Measurements from ENCODE around the gene TYW1B.
A peak's percentile ranks its signal among the peaks of the same experiment; 100 is the strongest.
"Not testable (repeated sequence)": the region's sequence is repeated elsewhere in the genome, so short reads cannot be mapped to it uniquely, and the experiment has no call there.

The TYW1B gene

GRCh38 chr7:72816370-72817157, 11.4 kb downstream of the TYW1B start:
- DNase-seq = not testable (repeated sequence)

DNA sequence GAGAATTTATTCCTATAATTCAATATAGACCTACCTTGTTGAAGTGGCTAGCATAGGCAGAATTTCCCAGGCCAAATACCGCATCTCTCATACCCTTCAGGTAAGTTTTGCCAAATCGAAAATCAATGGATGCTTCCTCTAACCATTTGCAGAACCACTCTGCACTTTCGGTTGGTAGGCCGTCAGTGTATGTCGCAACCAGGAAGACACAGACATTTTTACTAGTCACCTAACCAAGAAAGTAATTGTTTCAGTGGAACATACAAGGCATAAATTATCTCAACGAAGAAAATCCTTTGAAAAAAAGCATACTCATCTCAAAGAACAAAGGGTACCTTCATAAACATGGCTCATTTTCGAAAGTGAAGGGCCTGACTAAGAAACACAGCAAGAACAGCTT, 17.6 kb downstream of the TYW1B start:
- not testable (repeated sequence) for DNase-seq

DNA sequence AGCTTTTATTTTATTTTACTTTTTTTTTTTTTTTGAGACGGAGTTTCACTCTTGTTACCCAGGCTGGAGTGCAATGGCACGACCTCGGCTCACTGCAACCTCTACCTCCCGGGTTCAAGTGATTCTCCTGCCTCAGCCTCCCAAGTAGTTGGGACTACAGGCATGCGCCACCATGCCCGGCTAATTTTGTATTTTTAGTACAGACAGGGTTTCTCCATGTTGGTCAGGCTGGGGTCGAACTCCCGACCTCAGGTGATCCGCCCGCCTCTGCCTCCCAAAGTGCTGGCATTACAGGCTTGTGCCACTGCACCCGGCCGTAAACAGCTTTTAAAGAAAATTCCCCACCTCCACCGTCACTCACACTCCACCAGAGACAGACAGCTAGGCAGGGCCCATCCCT, 19.5 kb downstream of the TYW1B start:
- not testable (repeated sequence) for DNase-seq

DNA sequence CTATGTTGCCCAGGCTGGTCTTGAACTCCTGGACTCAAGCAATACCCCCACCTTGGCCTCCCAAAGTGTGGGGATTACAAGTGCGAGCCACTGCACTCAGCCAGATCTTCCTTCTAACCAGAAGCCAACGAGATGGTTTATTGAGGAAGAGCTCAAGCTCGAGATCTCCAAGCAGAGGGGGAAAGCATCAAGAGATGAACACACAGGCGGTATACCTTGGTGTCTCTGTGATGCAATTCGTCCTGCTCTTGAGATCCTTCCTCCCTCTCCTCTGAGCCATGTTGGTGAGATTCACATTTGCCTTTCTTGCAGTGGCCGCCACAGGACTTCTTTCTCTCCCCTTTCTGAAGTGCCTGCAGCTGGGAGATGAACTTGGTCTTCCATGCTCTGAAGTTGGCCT, 21.1 kb downstream of the TYW1B start:
- DNase-seq = not testable (repeated sequence)

GRCh38 chr7:72805526-72806494, 22.2 kb downstream of the TYW1B start:
- DNase-seq = peak; percentile 84

DNA sequence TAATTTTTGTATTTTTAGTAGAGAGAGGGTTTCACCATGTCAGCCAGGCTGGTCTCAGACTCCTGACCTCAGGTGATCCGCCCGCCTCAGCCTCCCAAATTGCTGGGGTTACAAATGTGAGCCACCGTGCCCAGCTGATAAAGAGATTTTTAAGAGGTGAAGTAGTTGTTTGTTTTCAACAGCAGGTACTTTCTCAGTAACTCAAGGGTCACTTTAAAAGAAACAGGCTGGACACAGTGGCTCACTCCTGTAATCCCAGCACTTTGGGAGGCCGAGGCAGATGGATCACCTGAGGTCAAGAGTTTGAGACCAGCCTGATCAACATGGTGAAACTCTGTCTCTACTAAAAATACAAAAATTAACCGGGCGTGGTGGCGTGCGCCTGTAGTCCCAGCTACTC, 24.2 kb downstream of the TYW1B start:
- DNase-seq = not testable (repeated sequence)

DNA sequence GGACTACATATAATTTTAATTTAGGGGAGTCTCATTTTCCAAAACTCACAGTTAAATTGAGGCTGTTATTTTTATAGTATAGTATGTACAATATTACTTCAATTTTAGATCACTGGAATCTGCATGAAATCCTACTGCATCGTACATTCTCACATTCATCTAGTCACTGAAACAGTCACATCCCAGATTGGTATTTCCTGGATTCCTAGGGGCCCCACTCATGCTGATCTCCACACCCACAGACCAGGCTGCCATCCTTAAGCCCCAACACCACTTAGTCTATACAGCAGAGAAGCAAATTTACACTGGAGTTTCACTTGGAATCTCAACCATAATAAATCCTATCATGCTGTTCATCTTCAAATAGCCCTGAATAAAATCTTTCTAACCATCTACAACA, 26.4 kb downstream of the TYW1B start:
- peak; percentile 63 for DNase-seq

- not testable (repeated sequence) for DNase-seq
These were observed 32.6 kb downstream of the TYW1B start for GRCh38 chr7:72795401-72795800.

GRCh38 chr7:72793791-72794190, 34.2 kb downstream of the TYW1B start:
- no peak for DNase-seq

DNA sequence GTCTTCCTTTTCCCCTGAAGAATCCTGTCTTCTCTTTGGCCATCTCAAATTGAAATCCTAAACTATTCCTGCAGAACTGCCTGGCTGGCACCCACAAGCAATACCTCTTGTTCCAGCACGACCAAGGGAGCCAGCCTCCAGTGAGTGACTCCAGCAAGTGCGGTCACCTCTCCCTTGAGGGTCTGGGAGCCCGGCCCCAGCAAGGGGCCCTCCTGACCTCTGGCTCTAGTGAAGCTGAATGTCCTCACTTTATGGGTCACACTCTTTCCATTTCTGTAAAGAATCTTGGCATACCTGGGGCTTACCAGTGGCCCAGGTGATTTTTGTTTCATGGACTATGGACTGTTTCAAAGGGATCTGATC, 37.3 kb downstream of the TYW1B start:
- not testable (repeated sequence) for DNase-seq

DNA sequence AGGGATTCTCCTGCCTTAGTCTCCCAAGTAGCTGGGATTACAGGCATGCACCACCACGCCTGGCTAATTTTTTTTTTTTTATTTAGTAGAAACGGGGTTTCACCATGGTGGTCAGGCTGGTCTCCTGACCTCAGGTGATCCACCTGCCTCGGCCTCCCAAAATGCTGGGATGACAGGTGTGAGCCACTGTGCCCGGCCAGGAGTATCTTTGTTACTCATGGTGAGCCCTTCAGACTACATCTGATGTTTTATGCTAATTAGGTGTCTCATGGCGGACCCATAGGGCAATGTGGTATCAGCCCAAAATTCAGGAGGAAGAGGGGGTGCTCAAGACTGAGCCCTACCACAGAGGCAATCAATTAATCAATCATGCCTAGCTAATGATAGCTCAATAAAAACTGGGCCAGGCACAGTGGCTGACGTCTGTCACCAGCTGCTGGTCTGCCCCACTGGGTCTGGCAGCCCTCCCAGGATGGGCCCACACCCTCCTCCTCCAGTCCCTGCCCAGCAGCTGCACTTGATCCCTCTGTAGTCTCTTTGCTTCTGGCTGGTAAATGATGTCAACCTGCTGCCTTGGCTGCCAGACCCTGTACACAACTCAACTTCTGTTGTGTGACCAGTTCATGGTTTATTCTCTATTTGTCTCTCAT, 37.8 kb downstream of the TYW1B start:
- DNase-seq = not testable (repeated sequence)

GRCh38 chr7:72785166-72785955, 42.6 kb downstream of the TYW1B start:
- peak; percentile 54 for DNase-seq

DNA sequence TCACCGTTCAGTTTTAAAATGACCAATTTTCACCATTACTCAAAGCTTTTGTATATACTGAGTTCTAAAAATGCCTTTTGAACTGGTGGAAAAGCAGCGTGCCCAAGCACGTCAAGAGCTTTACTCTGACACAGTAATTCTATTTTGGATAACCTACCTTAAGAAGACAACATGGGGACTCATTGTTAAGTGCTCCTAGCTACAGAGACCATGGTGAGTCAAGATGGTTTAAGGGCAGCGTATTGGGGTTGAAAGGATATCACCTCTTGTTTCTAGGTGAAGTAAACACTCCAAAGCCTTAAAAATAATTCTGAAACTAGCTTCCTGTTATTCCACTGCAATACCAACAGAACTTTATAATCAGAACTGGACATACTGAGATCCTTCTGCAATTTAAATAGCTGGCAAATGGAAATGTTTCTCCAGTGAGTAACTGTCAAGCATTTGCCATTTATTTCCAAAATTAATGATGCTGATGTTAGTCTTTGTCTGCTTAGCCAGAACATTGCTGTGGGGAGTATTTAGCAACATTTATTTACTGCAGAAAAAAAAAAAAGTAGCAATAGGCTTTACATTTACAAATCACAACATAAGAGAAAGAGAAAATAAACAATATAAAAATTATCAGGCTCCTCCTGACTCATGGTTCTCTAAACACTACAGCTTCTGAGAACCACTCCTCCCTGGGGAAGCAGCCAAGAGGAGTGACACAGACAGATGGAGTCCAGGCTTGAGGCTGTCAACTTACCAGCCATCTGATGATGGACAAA, 44.2 kb downstream of the TYW1B start:
- DNase-seq = peak; percentile 64

GRCh38 chr7:72781631-72782030, 46.4 kb downstream of the TYW1B start:
- DNase-seq = no peak

DNA sequence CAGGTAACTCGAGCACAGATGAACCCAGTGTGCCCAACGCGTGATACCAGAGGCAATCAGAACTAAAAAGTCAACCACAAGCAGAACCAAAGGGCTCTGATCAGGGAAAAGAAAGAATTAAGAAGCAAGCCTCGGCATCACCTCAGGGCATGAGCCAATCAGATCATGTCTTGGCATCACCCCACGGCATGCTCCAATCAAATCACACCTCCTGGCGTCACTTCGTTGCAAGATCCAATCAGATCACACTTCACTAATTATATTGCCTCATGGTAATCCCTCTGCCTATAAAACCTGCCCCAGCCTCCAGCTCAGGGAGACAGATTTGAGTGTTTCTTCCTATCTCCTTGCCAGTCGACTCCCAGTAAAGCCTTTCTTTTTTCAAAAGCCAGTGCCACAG, 46.8 kb downstream of the TYW1B start:
- no peak for DNase-seq

DNA sequence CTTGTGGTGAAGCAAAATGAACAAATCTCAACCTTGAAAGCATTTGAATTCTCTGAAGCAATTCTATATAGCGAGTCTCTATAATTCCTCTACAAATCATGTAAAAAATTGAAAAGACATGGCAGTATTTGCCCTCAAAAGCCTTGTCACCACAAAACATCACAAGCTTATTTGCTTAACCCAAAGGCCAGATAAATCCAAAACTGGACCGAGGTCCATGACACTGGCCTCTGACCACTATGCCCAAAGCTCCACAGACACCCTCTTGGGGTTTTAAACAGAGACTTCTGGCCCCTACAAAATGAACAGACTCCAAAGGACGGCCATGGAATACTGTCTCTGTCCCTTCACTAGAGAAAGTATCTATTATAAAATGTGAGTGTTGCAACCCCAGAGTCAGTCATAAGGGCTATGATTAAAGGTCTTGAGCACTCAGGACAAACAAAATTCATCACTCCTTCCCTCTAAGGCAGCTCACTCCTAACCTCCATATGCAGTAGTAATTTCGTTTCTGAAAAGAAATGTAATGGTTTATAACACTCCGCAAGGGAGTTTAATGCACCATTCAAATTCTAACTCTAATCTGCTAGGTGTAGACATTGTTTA, 47.6 kb downstream of the TYW1B start:
- DNase-seq = not testable (repeated sequence)

GRCh38 chr7:72777167-72777566, 50.8 kb downstream of the TYW1B start:
- DNase-seq = not testable (repeated sequence)

- not testable (repeated sequence) for DNase-seq
These were observed 55.4 kb downstream of the TYW1B start for GRCh38 chr7:72772627-72773026.

GRCh38 chr7:72766994-72767393, 61.0 kb downstream of the TYW1B start:
- DNase-seq = not testable (repeated sequence)

- DNase-seq = no peak
These were observed 67.4 kb downstream of the TYW1B start for GRCh38 chr7:72760602-72761001.

DNA sequence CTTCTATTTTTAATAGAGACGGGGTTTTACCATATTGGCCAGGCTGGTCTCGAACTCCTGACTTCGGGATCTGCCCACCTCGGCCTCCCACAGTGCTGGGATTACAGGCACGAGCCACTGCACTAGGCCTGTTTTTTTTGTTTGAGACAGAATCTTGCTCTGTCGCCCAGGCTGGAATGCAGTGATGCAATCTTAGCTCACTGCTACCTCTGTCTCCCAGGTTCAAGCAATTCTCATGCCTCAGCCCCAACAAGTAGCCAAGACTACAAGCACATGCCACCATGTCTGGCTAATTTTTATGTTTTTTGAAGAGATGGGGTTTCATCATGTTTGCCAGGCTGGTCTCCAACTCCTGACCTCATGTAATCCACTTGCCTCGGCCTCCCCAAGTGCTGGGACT, 73.7 kb downstream of the TYW1B start:
- peak; percentile 10 for DNase-seq

Measured in fibroblast of skin of right quadriceps (primary cell).